K562 (cell line): ENCODE data around the gene CCNQ. TPM values are rescaled to one million over a fixed set of nuclear protein-coding genes. Genes with fewer than 3 reads are reported as not detected.
A peak's percentile ranks its signal among the peaks of the same experiment; 100 is the strongest.

Experiments used
- CREM ChIP-seq: IDR thresholded peaks from 2 replicates; pipeline ENCODE4 v1.6.1; 2014; ENCODE audit warnings: antibody characterized with exemption, low read depth
- HLTF ChIP-seq: fragments of 450-650 bp; IDR thresholded peaks from 2 replicates; pipeline ENCODE4 v1.6.1; 2016
- MCM7 ChIP-seq, 2 experiments: fragments of 450-650 bp; IDR thresholded peaks; 2 replicates each; pipeline ENCODE4 v1.6.1; 2016 to 2018
- MEF2D ChIP-seq: conservative IDR thresholded peaks from 2 replicates; pipeline ENCODE4 v1.6.1; 2016; ENCODE audit warnings: low read depth, missing genetic modification characterization, missing compliant biosample characterization
- NCOA6 ChIP-seq: fragments of 450-650 bp; IDR thresholded peaks from 2 replicates; pipeline ENCODE4 v1.6.1; 2017; ENCODE audit warnings: mild to moderate bottlenecking
- PRMT5 ChIP-seq: sonication (generic); formaldehyde crosslinking; IDR thresholded peaks from 2 replicates; pipeline ENCODE4 v1.5.0; 2020; ENCODE audit warnings: missing genetic modification reagents
- SMC3 ChIP-seq: conservative IDR thresholded peaks from 2 replicates; pipeline ENCODE4 v1.6.1; 2011; ENCODE audit warnings: low read depth, low read length, improper control_type of control experiment; ENCODE audit not compliant: insufficient read depth
- STAG1 ChIP-seq: sonication (generic); formaldehyde crosslinking; IDR thresholded peaks from 2 replicates; pipeline ENCODE4 v1.5.0; 2020; ENCODE audit warnings: missing genetic modification reagents, borderline replicate concordance
- ZNF384 ChIP-seq: IDR thresholded peaks from 2 replicates; pipeline ENCODE4 v1.6.1; 2012; ENCODE audit warnings: low read depth, low read length, improper control_type of control experiment
- ZNF584 ChIP-seq: fragments of 200-800 bp; sonication (Bioruptor generic); IDR thresholded peaks from 2 replicates; pipeline ENCODE4 v1.6.1; 2016; ENCODE audit warnings: low read depth, mild to moderate bottlenecking, missing genetic modification characterization, missing compliant biosample characterization
- ZNF75A ChIP-seq: fragments of 450-650 bp; formaldehyde crosslinking; IDR thresholded peaks from 2 replicates; pipeline ENCODE4 v1.4.0; 2020; ENCODE audit warnings: mild to moderate bottlenecking
- polyA plus RNA-seq, 8 experiments: library from polyadenylated mRNA; depleted of rRNA in 4 of 8; stranded (reverse) in 5 of 8; unstranded in 3 of 8; fragments of >200 nt; fragmentation: Nextera tagmentation in 2 of 8; fragmentation: Illumina TruSeq in 1 of 8; extraction: Ambion mirVana in 2 of 8; extraction: Trizol in 1 of 8; gene quantifications; 2 replicates each; pipeline versions ENCODE4 v1.2.1 to v1.2.3, GENCODE V29; 2011 to 2014; ENCODE audit warnings: inconsistent platforms in 1 of 8, missing spikeins in 1 of 8
- total RNA-seq, 7 experiments: library from RNA; depleted of rRNA in 6 of 7; stranded (reverse); fragments of >200 nt in 6 of 7; fragmentation: Illumina TruSeq in 2 of 7; extraction: Trizol in 2 of 7; gene quantifications; 2 replicates each; pipeline versions ENCODE4 v1.2.1 to v1.2.3, GENCODE V29; 2011 to 2021; ENCODE audit warnings: low replicate concordance in 1 of 7
- TF ChIP-seq, protein P1 (sequence below), 2 experiments: fragments of 450-650 bp in 1 of 2; IDR thresholded peaks; 2 replicates each; pipeline ENCODE4 v1.6.1; 2011 to 2017; ENCODE audit warnings: low read depth in 2 of 2, antibody characterized with exemption in 1 of 2, borderline replicate concordance in 1 of 2, low read length in 1 of 2, mild to moderate bottlenecking in 1 of 2, mixed read lengths in 1 of 2; ENCODE audit not compliant: control insufficient read depth in 1 of 2
- TF ChIP-seq, protein P2 (sequence below): sonication (generic); formaldehyde crosslinking; IDR thresholded peaks from 2 replicates; pipeline ENCODE4 v1.8.0; 2022; ENCODE audit warnings: missing genetic modification reagents, mild to moderate bottlenecking, moderate library complexity, borderline replicate concordance
- TF ChIP-seq, protein P3 (sequence below): fragments of 450-650 bp; IDR thresholded peaks from 2 replicates; pipeline ENCODE4 v1.6.1; 2016
- TF ChIP-seq, protein P4 (sequence below): sonication (generic); formaldehyde crosslinking; IDR thresholded peaks from 2 replicates; pipeline ENCODE4 v1.8.0; 2023; ENCODE audit warnings: mild to moderate bottlenecking, missing genetic modification reagents
- TF ChIP-seq, protein P5 (sequence below): fragments of 450-650 bp; IDR thresholded peaks from 2 replicates; pipeline ENCODE4 v1.6.1; 2017; ENCODE audit warnings: mild to moderate bottlenecking, moderate library complexity
- TF ChIP-seq, protein P6 (sequence below): fragments of 450-650 bp; formaldehyde crosslinking; IDR thresholded peaks from 2 replicates; pipeline ENCODE4 v1.4.0; 2020; ENCODE audit warnings: mild to moderate bottlenecking

CCNQ gene
- total and polyA plus RNA-seq, 9 of the 15 experiments (the other 6 are each of a cell fraction or from before 2014, with no cell fraction given), result 0.92 to 53.8 (median 25.3) TPM

DNA sequence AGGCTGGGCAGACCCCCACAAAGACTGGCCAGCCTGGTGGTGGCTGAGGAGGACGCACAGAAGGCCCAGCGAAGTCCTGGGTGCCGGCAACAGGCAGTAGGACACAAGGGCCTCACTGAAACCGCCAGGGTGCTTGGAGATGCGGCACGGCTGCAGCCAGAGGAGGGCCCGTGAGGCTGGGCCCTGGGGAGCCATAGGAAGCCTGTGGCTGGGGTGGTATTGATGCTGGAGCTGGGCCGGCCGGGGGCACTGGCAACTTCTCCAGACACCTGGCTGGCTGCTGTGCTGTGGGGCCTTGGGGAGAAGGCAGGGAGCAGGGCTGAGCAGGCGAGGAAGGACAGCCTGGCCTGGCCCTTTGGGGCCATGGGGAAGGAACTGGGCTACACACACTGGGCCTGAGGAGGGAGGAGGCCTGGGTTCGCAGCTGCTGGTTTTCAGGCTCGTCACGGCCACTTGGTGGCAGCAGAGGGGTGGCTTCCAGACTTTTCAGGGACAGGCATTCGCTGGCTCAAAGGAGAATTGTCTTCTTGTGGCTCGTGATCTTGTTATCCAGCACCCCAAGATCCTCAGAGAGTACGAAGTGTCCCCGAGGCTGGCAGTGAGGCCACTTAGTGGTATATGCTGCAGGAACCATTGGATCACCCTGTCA is 44.3 kb downstream of the CCNQ start (continued):
- TF ChIP-seq, protein P1, sequence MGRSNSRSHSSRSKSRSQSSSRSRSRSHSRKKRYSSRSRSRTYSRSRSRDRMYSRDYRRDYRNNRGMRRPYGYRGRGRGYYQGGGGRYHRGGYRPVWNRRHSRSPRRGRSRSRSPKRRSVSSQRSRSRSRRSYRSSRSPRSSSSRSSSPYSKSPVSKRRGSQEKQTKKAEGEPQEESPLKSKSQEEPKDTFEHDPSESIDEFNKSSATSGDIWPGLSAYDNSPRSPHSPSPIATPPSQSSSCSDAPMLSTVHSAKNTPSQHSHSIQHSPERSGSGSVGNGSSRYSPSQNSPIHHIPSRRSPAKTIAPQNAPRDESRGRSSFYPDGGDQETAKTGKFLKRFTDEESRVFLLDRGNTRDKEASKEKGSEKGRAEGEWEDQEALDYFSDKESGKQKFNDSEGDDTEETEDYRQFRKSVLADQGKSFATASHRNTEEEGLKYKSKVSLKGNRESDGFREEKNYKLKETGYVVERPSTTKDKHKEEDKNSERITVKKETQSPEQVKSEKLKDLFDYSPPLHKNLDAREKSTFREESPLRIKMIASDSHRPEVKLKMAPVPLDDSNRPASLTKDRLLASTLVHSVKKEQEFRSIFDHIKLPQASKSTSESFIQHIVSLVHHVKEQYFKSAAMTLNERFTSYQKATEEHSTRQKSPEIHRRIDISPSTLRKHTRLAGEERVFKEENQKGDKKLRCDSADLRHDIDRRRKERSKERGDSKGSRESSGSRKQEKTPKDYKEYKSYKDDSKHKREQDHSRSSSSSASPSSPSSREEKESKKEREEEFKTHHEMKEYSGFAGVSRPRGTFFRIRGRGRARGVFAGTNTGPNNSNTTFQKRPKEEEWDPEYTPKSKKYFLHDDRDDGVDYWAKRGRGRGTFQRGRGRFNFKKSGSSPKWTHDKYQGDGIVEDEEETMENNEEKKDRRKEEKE (IDR thresholded peaks at IDR 0.05; ENCODE audit: borderline replicate concordance in 1 of 2, control insufficient read depth in 1 of 2, low read depth in 2 of 2, low read length in 1 of 2), result no peak
- TF ChIP-seq ZNF584 (CRISPR knock-in tag), result no peak
- TF ChIP-seq, protein P2, sequence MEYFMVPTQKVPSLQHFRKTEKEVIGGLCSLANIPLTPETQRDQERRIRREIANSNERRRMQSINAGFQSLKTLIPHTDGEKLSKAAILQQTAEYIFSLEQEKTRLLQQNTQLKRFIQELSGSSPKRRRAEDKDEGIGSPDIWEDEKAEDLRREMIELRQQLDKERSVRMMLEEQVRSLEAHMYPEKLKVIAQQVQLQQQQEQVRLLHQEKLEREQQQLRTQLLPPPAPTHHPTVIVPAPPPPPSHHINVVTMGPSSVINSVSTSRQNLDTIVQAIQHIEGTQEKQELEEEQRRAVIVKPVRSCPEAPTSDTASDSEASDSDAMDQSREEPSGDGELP (CRISPR knock-in tag), result peak; percentile 61; the same call in 1 of the 2 replicates
- no peak for TF ChIP-seq NCOA6
- no peak for TF ChIP-seq PRMT5 (CRISPR knock-in tag)
- TF ChIP-seq MEF2D (tag), result no peak
- peak; percentile 55 for TF ChIP-seq SMC3
- no peak for TF ChIP-seq ZNF75A (CRISPR knock-in tag)
- TF ChIP-seq CREM, result peak; percentile 64
- no peak for TF ChIP-seq HLTF
- TF ChIP-seq, protein P3, sequence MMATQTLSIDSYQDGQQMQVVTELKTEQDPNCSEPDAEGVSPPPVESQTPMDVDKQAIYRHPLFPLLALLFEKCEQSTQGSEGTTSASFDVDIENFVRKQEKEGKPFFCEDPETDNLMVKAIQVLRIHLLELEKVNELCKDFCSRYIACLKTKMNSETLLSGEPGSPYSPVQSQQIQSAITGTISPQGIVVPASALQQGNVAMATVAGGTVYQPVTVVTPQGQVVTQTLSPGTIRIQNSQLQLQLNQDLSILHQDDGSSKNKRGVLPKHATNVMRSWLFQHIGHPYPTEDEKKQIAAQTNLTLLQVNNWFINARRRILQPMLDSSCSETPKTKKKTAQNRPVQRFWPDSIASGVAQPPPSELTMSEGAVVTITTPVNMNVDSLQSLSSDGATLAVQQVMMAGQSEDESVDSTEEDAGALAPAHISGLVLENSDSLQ, result no peak
- TF ChIP-seq, protein P4, sequence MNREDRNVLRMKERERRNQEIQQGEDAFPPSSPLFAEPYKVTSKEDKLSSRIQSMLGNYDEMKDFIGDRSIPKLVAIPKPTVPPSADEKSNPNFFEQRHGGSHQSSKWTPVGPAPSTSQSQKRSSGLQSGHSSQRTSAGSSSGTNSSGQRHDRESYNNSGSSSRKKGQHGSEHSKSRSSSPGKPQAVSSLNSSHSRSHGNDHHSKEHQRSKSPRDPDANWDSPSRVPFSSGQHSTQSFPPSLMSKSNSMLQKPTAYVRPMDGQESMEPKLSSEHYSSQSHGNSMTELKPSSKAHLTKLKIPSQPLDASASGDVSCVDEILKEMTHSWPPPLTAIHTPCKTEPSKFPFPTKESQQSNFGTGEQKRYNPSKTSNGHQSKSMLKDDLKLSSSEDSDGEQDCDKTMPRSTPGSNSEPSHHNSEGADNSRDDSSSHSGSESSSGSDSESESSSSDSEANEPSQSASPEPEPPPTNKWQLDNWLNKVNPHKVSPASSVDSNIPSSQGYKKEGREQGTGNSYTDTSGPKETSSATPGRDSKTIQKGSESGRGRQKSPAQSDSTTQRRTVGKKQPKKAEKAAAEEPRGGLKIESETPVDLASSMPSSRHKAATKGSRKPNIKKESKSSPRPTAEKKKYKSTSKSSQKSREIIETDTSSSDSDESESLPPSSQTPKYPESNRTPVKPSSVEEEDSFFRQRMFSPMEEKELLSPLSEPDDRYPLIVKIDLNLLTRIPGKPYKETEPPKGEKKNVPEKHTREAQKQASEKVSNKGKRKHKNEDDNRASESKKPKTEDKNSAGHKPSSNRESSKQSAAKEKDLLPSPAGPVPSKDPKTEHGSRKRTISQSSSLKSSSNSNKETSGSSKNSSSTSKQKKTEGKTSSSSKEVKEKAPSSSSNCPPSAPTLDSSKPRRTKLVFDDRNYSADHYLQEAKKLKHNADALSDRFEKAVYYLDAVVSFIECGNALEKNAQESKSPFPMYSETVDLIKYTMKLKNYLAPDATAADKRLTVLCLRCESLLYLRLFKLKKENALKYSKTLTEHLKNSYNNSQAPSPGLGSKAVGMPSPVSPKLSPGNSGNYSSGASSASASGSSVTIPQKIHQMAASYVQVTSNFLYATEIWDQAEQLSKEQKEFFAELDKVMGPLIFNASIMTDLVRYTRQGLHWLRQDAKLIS (CRISPR knock-in tag), result no peak
- TF ChIP-seq, protein P5, sequence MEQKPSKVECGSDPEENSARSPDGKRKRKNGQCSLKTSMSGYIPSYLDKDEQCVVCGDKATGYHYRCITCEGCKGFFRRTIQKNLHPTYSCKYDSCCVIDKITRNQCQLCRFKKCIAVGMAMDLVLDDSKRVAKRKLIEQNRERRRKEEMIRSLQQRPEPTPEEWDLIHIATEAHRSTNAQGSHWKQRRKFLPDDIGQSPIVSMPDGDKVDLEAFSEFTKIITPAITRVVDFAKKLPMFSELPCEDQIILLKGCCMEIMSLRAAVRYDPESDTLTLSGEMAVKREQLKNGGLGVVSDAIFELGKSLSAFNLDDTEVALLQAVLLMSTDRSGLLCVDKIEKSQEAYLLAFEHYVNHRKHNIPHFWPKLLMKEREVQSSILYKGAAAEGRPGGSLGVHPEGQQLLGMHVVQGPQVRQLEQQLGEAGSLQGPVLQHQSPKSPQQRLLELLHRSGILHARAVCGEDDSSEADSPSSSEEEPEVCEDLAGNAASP, result no peak
- TF ChIP-seq, protein P6, sequence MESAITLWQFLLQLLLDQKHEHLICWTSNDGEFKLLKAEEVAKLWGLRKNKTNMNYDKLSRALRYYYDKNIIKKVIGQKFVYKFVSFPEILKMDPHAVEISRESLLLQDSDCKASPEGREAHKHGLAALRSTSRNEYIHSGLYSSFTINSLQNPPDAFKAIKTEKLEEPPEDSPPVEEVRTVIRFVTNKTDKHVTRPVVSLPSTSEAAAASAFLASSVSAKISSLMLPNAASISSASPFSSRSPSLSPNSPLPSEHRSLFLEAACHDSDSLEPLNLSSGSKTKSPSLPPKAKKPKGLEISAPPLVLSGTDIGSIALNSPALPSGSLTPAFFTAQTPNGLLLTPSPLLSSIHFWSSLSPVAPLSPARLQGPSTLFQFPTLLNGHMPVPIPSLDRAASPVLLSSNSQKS, result no peak
- TF ChIP-seq ZNF384, result no peak
- TF ChIP-seq STAG1, result no peak; the same call in 1 of the 2 replicates
- TF ChIP-seq MCM7 (IDR thresholded peaks at IDR 0.05), result no peak
